Adrenal gland (tissue), 5 donors: Measurements from ENCODE around the gene MRGPRE.
"Not testable (repeated sequence)": the region's sequence is repeated elsewhere in the genome, so short reads cannot be mapped to it uniquely, and the experiment has no call there.

ENCODE experiments used
- CTCF ChIP-seq, 6 experiments: fragments of 450-650 bp in 4 of 6; fragments of 200-600 bp in 2 of 6; sonication (generic) in 1 of 6; IDR thresholded peaks; 1 replicate in 5 of 6; 2 replicates in 1 of 6; pipeline versions ENCODE4 v1.5.1 to v1.8.0; 2016 to 2021; ENCODE audit warnings: antibody characterized with exemption in 6 of 6, mild to moderate bottlenecking in 2 of 6, moderate library complexity in 1 of 6
- POLR2A ChIP-seq, 2 donors: fragments of 450-650 bp; IDR thresholded peaks; one replicate each; pipeline ENCODE4 v1.6.1; 2017; ENCODE audit warnings: antibody characterized with exemption in 2 of 2, mild to moderate bottlenecking in 2 of 2, moderate library complexity in 1 of 2
- donor health status: DM: no; HTN: no; CAD: no.

DNA sequence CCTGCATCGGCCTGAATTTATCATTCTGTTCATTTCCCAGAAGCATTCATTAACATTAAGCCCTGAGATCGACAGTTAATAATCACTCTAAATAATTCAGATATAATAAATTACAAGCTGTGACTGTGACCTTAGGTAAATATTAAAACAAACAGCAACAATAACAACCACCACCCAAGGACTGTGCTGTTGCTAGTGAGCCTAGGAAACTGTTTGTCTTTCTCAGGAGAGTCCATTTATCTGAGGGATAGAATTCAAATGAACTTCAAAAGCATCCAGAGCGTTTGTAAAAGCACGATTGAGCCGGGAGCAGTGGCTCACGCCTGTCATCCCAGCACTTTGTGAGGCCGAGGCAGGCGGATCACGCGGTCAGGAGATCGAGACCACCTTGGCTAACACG is 23.0 kb upstream of the MRGPRE start:
- not testable (repeated sequence) for TF ChIP-seq CTCF, POLR2A (IDR thresholded peaks at IDR 0.05)
